TTC549 (cell line): Measurements from ENCODE around the gene NVL.
A peak's percentile ranks its signal among the peaks of the same experiment; 100 is the strongest.
"Not testable (repeated sequence)": the region's sequence is repeated elsewhere in the genome, so short reads cannot be mapped to it uniquely, and the experiment has no call there.

Experiments used
- FAIRE-seq: peaks from 2 replicates; lab custom pipeline; 2012; peaks lifted over from hg19 to GRCh38; lab: Jason Lieb, UNC

NVL gene

DNA sequence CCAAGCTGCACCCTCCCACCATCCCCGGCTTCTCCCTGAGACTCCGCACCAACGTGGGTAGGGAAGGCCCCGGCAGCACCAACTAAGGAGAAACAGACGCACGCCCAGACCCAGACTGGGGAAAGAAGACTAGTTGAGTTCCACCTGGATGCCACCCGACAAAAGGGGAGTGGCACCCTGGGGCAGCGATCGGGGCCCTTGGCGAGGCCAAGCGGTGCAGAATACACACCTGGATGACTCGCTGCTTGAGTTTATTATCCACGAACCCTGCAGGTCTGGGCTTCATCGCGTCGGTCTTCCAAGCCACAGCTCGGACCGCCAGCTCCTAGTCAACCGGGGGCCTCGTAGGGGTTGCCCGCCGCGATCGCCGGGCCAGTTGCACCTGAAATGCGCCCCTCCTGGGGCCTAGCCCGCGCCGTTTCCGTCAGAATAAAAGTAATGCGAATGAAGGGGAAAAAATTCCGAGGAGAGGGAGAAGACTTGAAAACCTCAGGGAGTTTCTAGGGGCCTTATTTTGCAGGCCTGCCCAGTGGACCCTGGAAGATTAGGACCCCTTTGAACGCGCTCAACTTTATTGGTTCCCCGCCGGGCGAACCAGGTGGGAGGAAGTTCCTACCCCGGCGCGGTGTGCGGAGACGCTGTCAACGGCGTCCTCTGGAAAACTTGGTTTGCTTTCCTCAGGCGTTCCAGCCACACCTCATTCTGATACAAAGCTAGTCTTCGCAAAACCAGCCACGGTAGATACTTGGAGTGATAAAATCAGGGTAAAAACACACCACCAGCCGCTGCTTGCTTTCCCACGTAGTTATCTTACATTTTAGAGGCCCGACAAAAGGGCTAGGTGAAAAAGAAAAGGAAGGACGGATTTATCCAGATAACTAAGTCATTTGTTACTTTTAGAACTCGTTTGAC lies at the start of gene NVL:
Gene NVL (minus strand): TSS at position 331 of the 912 bp plus-strand sequence. CDS start 45 bp downstream, at position 286.
- FAIRE-seq = peak; percentile 90

DNA sequence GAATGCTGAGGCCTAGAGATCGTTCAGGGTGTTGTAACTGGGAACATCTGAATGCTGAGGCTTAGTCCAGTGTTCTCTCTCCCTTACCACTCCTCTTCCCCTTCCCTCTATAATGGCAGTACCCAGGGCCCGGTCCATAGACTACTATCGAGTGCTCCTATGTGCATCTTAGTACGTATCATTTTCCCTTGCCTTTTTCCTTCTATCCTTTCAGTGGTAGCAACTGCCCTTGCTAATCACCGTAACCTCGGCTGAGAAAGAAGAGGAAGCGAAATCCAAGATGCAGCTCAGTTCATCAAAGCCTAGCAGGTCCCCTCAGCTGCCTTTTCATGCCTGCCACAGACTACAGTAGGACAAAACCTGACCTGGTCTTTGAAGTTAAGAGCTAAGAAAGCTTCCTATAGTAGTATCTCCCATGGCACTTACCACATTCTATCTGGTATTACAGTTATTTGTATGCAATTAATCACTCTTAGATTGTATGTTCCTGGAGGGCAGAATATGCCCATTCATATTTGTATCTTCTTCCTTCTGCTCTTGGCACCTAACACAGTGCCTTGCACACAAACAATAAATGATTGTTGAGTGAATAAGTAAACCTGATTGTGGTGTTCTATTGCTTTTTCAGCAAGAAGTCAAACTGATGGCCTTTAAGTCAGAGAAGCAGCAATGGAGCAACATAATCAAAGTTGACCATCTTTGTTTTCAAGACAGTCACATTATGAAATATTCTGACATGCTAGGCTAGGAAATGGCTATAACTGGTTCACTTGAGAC lies 49.1 kb upstream of the NVL start:
- FAIRE-seq = no peak

DNA sequence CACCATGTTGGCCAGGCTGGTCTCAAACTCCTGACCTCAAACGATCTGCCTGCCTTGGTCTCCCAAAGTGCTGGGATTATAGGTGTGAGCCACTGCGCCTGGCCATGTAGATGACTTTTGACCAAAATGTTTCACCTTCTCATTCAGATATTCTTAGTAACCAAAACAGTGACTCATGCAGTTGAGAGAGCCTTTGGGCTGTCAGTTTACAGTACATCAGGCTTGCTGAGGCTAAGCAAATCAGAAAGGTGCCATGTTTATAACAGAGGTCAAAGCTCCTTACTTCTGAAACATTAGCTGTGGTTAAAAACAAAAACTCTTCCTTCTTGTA lies 47.7 kb upstream of the NVL start:
- FAIRE-seq = no peak

DNA sequence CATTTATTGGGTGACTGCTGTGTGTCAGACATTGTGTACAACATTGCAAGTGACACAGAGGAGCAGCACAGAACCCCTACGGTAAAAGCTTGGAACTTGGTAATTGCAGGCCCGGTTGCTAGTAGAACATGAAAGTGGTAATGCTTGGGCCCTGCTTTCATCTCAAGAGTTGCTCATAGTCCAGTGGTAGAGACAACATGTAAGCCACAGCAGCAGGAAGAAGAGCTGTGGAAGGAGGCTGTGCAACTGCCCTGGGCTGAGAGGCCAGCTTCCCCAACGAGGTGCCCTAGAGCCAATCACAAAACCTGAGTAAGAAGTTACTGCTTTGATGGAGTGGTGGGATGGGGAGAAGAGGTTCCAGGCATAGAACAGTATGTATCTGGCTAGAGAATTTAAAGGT lies 45.1 kb upstream of the NVL start:
- FAIRE-seq = no peak

DNA sequence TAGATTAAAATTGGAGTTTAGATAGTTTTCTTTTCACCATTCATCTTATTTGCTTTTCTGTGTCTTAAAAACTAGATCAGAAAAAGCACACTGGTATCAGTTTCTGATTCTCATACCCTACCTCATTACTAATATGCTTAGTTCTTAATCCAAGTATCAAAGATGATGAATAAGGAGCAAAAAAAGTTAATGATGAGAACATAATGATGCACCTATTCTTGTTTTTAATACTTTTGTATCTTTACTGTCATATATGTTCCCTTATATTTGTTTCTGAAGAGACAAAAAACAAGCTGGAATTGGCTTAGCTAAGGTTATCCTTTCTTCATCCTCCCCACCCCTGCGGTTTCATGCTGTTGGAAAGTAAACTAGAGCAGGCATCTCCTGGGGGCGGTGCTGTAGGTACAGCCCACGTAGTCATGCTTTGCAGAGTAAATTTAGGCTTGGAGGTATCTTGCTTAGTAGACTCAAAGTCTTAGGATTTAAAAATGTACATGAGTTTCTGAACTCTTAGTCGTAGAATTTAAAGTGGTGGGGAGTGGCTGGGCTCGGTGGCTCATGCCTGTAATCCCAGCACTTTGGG lies 43.1 kb upstream of the NVL start:
- FAIRE-seq = no peak

DNA sequence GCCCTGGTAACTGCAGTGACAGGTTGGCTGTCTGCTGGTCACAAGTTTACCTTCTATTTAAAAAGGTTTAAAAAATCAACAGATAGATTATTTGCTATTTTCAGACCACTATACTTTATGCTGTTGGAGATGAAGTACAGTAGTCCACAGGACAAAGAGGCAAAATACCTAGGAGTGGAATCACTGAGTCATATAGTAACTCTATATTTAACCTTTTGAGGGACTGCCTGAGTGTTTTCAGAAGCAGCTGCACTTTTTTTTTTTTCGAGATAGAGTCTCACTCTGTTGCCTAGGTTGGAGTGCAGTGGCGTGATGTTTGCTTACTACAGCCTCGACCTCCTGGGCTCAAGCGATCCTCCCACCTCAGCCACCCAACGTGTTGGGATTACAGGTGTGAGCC lies 38.4 kb upstream of the NVL start:
- FAIRE-seq = no peak

DNA sequence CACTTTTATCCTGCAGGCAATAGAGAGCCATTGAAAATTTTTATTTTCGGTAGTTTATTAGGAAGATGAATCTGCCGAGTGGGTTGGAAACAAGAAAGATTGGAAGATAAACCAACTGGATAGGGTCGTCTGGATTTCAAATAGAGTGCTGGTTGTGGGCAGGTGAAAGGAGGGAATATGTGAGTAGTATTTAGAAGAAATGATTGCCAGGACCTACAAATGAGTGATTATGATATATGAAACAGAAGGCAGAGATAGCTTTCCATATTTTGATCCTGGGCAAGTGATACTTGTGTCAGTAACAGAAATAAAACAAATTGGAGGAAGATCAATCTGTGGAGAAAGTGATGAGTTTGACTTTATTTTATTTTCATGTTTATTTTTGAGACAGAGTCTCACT lies 29.2 kb upstream of the NVL start:
- no peak for FAIRE-seq

DNA sequence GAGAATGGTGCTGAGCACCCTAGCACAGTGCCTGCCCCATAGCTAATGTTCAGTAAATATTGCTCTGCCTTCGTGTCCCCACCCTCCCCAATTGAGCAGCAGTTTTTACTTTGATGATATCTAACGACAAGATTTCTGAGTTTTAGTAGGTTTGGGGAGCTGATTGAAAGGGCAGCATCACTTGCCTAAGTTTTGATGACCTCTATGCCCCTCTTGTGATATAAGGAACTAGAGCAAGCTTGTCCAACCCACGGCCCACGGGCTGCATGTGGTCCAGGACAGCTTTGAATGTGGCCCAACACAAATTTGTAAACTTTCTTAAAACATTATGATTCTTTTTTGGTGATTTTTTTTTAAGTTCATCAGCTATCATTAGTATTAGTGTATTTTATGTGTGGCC lies 28.3 kb upstream of the NVL start:
- no peak for FAIRE-seq

DNA sequence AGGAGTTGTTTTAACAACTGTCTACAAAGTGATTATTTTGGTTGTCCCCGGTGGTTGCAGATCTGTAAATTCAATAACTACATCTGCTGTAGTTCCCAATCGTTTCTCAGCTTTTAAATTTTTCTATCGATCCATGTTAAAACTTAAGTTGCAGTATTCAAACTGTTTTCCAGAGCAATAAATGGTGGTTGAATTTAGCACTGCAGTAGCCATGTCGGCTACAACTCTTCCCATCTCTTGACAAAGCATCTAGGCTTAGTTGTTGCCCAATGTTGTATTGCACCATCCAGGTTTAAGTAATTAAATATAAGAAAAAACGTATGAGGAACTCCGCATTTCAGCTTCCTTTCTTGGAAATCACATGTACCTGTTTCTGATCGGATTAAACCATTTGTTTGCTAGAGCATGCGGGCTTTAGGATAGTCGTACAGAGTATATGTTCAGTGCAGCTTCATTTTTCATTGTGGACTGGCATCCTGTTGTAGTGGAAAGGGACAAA lies 27.7 kb upstream of the NVL start:
- no peak for FAIRE-seq

DNA sequence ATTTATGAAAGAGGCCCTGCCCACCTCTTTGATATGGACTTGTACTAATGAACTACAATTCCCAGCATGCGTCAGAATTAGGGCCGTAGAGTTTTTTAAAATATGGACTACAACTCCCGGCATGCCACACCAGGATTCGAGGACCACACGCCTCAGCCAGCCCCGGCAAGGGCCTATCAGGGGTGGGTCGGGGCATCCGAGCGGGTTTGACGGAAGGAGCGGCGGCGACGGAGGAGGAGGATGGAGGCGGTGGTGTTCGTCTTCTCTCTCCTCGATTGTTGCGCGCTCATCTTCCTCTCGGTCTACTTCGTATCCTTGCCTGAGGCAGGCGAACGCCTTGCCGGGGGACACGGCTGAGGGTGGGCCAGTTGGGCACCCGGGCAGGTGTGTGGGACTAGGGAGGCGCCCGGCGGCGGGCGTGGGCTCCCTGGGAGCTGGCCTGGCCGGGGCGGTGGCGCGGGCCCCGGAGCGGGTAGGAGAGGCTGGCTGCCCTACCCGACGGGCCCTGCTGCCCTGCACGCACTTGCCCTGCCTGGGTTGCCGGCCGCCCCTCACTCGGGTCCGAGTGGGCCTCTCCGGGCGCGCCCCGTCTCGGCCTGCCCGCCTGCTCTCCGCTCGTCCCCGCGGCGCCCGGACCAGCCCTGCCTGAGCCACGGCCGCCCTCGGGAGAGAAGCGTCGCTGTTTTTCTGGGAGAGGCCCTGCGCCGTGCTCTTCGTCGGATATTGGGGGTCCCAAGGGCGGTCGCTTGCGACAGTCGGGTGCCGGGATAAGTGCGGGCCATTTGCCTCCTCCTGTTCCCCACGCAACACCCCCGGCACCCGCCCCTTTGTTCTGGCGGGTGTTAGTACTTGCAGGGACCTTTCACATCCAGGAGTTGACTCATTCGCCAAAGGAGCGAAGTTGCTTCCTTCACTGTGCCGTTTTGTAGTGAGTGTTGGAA lies 27.0 kb upstream of the NVL start, which contains the start of gene CNIH4:
Gene CNIH4 (plus strand): TSS at position 195 of the 941 bp plus-strand sequence. CDS start 46 bp downstream, at position 241.
- FAIRE-seq = peak; percentile 98

DNA sequence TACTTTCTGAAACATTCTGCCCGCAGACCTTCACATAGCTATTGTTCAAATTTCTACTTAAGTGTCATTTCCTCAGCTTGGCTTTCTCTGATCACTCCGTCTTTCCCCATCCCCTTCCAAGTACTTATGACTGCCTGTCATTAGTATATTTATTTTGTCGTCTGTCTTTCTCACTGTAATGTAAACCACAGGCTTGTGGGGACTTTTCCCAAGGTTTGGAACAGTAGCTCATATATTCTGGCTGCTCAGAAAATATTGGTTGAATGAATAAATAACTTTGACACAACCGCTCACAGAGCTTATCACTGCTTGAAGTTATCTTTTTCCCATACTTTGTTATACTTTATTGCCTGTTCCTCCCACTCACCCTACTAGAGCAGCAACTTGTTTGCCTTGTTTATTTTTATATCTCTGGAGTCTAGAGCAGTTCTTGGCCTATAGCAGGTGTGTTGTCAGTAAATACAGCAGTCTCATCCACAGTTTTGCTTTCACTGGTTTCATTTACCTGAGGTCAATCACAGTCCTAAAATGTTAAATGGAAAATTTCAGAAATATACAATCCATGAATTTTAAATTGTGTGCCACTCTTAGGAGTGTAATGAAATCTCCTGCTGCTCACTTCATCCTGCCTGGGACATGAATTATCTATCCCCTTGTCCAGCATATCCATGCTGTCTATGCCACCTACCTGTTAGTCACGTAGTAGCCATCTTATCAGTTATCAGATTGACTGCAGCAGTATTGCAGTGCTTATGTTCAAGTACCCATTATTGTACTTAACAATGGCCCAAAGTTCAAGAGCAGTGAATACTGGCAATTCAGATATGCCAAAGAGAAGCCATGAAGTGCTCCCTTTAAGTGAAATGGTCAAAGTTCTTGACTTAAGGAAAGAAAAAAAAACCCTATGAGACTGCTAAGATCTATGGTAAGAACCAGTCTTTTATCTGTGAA lies 24.3 kb upstream of the NVL start:
- FAIRE-seq = no peak

DNA sequence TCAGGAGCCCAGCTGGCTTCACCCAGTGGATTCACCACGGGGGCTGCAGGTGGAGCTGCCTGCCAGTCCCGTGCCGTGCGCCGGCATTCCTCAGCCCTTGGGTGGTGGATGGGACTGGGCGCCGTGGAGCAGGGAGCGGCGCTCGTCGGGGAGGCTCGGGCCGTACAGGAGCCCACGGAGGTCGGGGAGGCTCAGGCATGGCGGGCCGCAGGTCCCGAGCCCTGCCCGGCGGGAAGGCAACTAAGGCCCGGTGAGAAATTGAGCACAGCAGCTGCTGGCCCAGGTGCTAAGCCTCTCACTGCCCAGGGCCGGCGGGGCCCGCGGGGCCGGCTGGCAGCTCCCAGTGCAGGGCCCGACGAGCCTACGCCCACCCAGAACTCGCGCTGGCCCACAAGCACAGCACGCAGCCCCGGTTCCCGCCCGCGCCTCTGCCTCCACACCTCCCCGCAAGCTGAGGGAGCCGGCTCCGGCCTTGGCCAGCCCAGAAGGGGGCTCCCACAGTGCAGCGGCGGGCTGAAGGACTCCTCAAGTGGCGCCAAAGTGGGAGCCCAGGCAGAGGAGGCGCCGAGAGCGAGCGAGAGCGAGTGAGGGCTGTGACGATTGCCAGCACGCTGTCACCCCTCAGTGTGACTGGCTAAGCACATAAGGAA lies 22.6 kb upstream of the NVL start:
- FAIRE-seq = not testable (repeated sequence)

DNA sequence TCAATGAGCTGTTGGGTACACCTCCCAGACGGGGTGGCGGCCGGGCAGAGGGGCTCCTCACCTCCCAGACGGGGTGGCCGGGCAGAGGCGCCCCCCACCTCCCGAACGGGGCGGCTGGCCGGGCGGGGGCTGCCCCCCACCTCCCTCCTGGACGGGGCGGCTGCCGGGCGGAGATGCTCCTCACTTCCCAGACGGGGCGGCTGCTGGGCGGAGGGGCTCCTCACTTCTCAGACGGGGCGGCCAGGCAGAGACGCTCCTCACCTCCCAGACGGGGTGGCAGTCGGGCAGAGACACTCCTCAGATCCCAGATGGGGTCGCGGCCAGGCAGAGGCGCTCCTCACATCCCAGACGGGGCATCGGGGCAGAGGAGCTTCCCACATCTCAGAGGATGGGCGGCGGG lies 19.7 kb upstream of the NVL start:
- FAIRE-seq = not testable (repeated sequence)

DNA sequence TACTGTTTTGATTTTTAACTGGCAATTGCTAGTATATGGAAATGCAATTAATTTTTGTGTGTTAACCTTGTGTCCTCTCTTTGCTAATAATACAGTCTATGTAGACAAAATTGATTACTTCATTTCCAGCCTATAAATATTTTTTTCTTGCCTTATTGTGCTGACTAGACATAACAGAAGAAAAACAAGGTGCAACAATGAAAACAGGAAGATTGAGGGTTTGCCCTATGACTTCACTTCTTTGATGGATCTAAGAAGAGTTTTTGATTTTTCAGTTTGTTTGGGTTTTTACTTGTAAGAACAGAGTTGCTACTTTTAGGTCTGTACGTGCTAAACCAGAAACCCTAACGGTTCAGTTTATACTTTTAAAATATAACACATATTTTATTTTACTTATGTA lies 18.2 kb upstream of the NVL start:
- FAIRE-seq = no peak

DNA sequence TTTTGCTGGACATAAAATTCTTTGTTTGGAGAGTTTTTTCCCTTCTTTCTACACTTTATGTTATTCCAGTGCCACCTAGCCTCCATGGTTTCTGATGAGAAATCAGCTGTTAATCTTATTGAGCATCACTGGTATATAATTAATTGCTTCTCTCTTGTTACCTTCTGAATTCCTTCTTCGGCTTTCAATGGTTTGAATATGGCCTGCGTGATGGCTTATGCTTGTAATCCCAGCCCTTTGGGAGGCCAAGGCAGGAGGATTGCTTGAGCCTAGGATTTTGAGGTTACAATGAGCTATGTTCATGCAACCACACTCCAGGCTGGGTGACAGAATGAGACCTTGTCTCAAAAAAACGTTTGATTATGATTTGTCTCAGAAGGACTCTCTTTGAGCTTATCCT lies 13.7 kb upstream of the NVL start:
- peak; percentile 54 for FAIRE-seq

DNA sequence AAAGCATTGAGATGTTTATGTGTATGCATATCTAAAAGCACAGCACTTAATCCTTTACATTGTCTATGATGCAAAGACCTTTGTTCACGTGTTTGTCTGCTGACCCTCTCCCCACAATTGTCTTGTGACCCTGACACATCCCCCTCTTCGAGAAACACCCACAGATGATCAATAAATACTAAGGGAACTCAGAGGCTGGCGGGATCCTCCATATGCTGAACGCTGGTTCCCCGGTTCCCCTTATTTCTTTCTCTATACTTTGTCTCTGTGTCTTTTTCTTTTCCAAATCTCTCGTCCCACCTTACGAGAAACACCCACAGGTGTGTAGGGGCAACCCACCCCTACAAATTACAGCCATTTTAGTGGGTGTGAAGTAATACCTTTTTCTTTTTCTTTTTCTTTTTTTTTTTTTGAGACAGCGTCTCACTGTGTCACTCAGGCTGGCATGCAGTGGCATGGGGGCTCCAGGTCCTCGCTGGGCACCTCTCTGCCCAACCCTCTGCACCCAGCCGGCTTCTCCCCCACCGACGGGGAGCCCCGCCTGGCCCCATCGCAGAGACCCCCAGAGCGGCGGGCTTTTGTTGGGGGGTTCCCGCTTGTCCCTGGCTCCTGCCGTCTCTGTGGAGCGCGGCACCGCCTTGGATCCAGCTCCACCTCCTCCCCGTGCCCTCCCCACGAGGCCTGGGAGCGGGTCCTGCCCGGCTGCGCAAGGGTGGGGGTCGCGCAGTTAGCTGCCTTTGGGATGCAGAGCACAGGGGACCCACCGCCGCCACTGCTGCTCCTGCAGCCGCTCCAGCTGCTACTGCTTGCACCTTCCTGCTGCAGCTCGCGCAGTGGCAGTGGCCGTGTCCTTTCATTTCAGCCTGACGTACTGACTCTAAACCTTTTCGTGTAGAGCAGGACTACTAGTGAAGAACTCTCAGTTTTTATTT lies 10.7 kb upstream of the NVL start:
- FAIRE-seq = not testable (repeated sequence)

DNA sequence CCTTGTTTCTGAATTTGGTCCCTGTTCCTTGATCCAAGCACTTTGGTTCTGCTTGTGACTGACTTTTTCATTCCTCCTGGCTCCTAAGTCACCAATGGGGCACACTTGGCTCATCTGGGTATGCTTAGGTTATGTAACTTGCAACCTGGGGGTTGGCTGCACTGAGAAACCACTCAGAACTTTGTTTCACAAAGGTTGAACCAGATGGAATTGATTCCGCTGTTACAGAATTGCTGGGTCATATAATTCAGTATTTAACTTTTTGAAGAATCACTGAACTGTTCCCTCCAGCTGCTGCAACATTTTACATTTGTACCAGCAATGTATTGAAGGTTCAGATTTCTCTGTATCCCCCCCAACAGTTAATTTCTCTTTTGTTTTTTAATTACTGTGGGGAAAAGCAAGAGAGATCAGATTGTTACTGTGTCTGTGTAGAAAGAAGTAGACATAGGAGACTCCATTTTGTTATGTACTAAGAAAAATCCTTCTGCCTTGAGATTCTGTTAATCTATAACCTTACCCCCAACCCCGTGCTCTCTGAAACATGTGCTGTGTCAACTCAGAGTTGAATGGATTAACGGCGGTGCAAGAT lies 9.6 kb upstream of the NVL start:
- FAIRE-seq = no peak

DNA sequence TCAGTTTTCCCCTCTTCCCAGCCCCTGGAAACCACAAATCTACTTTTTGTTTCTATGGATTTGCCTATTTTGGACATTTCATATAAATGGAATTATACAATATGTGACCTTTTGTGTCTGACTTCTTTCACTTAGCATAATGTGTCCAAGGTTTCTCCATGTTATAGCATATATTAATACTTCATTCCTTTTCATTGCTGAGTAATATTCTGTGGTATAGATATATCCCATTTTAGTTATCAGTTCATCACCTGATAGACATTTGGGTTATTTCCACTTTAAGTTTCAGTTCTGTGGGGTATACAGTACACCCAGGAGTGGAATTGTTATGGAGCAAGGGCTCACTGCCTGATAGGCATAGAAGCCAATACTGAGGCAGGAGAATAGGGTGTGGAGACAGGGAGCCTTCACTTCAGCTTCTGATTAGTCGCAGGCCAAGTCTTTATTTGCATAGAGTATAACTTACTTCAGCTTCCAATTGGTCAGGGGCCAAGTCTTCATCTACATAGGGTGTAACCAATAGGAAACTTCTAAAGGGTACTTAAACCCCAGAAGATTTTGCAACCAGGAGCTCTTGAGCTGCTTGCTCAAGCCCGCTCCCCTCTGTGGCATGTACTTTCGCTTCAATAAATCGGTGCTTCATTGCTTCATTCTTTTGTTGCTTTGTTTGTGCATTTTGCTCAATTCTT lies 8.3 kb upstream of the NVL start:
- no peak for FAIRE-seq
